K562 (cell line): ENCODE results near the gene TRIM27. TPM values are rescaled to one million over a fixed set of nuclear protein-coding genes. Genes with fewer than 3 reads are reported as not detected.

ENCODE experiments used
- BRCA1 ChIP-seq, 2 experiments: fragments of 450-650 bp in 1 of 2; sonication (generic) in 1 of 2; formaldehyde crosslinking in 1 of 2; IDR thresholded peaks; 2 replicates each; pipeline versions ENCODE4 v1.5.0 to v1.6.1; 2017 to 2020; ENCODE audit warnings: mild to moderate bottlenecking in 1 of 2, missing genetic modification reagents in 1 of 2
- EP300 ChIP-seq: IDR thresholded peaks from 2 replicates; pipeline ENCODE4 v1.6.1; 2012; ENCODE audit warnings: low read length, improper control_type of control experiment
- MTA1 ChIP-seq: fragments of 450-650 bp; IDR thresholded peaks from 2 replicates; pipeline ENCODE4 v1.6.1; 2017; ENCODE audit warnings: borderline replicate concordance
- NR3C1 ChIP-seq: sonication (generic); formaldehyde crosslinking; IDR thresholded peaks from 2 replicates; pipeline ENCODE4 v1.8.1; 2022; ENCODE audit warnings: missing genetic modification reagents
- RAD51 ChIP-seq: fragments of 450-650 bp; IDR thresholded peaks from 2 replicates; pipeline ENCODE4 v1.7.1; 2016; ENCODE audit warnings: low read depth, mild to moderate bottlenecking, borderline replicate concordance
- TRIM28 ChIP-seq: fragments of 450-650 bp; IDR thresholded peaks from 2 replicates; pipeline ENCODE4 v1.6.1; 2017
- ZKSCAN8 ChIP-seq: fragments of 200-800 bp; sonication (Bioruptor generic); IDR thresholded peaks from 2 replicates; pipeline ENCODE4 v1.6.1; 2016; ENCODE audit warnings: missing genetic modification characterization, missing compliant biosample characterization
- ZNF239 ChIP-seq: fragments of 250-450 bp; sonication (Bioruptor Pico); IDR thresholded peaks from 2 replicates; pipeline ENCODE4 v1.4.0; 2020; ENCODE audit warnings: mild to moderate bottlenecking
- ZNF347 ChIP-seq: fragments of 450-650 bp; formaldehyde crosslinking; IDR thresholded peaks from 2 replicates; pipeline ENCODE4 v1.4.0; 2020; ENCODE audit warnings: low read depth, mild to moderate bottlenecking, moderate library complexity
- ZNF41 ChIP-seq: fragments of 250-450 bp; sonication (Bioruptor Pico); conservative IDR thresholded peaks from 2 replicates; pipeline ENCODE4 v1.4.0; 2020; ENCODE audit warnings: mild to moderate bottlenecking
- ZNF77 ChIP-seq: fragments of 250-450 bp; sonication (Bioruptor Pico); IDR thresholded peaks from 2 replicates; pipeline ENCODE4 v1.5.0; 2020
- polyA plus RNA-seq, 8 experiments: library from polyadenylated mRNA; depleted of rRNA in 4 of 8; stranded (reverse) in 5 of 8; unstranded in 3 of 8; fragments of >200 nt; fragmentation: Nextera tagmentation in 2 of 8; fragmentation: Illumina TruSeq in 1 of 8; extraction: Ambion mirVana in 2 of 8; extraction: Trizol in 1 of 8; gene quantifications; 2 replicates each; pipeline versions ENCODE4 v1.2.1 to v1.2.3, GENCODE V29; 2011 to 2014; ENCODE audit warnings: inconsistent platforms in 1 of 8, missing spikeins in 1 of 8
- total RNA-seq, 7 experiments: library from RNA; depleted of rRNA in 6 of 7; stranded (reverse); fragments of >200 nt in 6 of 7; fragmentation: Illumina TruSeq in 2 of 7; extraction: Trizol in 2 of 7; gene quantifications; 2 replicates each; pipeline versions ENCODE4 v1.2.1 to v1.2.3, GENCODE V29; 2011 to 2021; ENCODE audit warnings: low replicate concordance in 1 of 7
- TF ChIP-seq, protein P1 (sequence below): fragments of 200-600 bp; sonication (generic); IDR thresholded peaks from one replicate; pipeline ENCODE4 v1.6.1; 2012; ENCODE audit warnings: mild to moderate bottlenecking, low read depth, low read length, inconsistent platforms
- TF ChIP-seq, protein P2 (sequence below): fragments of 250-450 bp; sonication (Bioruptor Pico); IDR thresholded peaks from 2 replicates; pipeline ENCODE4 v1.6.1; 2021; ENCODE audit warnings: mild to moderate bottlenecking

Gene TRIM27
- total and polyA plus RNA-seq, 9 of the 15 experiments (the other 6 are each of a cell fraction or from before 2014, with no cell fraction given): 37.7 to 235 (median 122) TPM

DNA sequence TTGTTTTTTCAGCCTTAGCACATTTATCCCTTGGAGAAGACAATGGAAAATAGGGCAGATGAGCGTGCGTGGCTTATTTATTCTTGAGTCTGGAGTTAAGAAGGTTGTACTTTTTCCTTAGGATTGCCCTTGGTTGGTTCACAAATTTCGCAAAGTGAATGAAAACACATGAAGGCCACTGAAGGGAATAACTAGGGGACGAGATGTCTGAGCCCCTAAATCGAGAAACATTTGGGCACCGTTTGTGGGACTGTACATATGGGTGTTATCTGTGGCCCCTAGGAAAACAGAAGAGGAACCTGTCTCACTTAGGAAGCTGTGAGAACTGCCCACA lies 19.4 kb upstream of the TRIM27 start (continued):
- TF ChIP-seq, protein P1, sequence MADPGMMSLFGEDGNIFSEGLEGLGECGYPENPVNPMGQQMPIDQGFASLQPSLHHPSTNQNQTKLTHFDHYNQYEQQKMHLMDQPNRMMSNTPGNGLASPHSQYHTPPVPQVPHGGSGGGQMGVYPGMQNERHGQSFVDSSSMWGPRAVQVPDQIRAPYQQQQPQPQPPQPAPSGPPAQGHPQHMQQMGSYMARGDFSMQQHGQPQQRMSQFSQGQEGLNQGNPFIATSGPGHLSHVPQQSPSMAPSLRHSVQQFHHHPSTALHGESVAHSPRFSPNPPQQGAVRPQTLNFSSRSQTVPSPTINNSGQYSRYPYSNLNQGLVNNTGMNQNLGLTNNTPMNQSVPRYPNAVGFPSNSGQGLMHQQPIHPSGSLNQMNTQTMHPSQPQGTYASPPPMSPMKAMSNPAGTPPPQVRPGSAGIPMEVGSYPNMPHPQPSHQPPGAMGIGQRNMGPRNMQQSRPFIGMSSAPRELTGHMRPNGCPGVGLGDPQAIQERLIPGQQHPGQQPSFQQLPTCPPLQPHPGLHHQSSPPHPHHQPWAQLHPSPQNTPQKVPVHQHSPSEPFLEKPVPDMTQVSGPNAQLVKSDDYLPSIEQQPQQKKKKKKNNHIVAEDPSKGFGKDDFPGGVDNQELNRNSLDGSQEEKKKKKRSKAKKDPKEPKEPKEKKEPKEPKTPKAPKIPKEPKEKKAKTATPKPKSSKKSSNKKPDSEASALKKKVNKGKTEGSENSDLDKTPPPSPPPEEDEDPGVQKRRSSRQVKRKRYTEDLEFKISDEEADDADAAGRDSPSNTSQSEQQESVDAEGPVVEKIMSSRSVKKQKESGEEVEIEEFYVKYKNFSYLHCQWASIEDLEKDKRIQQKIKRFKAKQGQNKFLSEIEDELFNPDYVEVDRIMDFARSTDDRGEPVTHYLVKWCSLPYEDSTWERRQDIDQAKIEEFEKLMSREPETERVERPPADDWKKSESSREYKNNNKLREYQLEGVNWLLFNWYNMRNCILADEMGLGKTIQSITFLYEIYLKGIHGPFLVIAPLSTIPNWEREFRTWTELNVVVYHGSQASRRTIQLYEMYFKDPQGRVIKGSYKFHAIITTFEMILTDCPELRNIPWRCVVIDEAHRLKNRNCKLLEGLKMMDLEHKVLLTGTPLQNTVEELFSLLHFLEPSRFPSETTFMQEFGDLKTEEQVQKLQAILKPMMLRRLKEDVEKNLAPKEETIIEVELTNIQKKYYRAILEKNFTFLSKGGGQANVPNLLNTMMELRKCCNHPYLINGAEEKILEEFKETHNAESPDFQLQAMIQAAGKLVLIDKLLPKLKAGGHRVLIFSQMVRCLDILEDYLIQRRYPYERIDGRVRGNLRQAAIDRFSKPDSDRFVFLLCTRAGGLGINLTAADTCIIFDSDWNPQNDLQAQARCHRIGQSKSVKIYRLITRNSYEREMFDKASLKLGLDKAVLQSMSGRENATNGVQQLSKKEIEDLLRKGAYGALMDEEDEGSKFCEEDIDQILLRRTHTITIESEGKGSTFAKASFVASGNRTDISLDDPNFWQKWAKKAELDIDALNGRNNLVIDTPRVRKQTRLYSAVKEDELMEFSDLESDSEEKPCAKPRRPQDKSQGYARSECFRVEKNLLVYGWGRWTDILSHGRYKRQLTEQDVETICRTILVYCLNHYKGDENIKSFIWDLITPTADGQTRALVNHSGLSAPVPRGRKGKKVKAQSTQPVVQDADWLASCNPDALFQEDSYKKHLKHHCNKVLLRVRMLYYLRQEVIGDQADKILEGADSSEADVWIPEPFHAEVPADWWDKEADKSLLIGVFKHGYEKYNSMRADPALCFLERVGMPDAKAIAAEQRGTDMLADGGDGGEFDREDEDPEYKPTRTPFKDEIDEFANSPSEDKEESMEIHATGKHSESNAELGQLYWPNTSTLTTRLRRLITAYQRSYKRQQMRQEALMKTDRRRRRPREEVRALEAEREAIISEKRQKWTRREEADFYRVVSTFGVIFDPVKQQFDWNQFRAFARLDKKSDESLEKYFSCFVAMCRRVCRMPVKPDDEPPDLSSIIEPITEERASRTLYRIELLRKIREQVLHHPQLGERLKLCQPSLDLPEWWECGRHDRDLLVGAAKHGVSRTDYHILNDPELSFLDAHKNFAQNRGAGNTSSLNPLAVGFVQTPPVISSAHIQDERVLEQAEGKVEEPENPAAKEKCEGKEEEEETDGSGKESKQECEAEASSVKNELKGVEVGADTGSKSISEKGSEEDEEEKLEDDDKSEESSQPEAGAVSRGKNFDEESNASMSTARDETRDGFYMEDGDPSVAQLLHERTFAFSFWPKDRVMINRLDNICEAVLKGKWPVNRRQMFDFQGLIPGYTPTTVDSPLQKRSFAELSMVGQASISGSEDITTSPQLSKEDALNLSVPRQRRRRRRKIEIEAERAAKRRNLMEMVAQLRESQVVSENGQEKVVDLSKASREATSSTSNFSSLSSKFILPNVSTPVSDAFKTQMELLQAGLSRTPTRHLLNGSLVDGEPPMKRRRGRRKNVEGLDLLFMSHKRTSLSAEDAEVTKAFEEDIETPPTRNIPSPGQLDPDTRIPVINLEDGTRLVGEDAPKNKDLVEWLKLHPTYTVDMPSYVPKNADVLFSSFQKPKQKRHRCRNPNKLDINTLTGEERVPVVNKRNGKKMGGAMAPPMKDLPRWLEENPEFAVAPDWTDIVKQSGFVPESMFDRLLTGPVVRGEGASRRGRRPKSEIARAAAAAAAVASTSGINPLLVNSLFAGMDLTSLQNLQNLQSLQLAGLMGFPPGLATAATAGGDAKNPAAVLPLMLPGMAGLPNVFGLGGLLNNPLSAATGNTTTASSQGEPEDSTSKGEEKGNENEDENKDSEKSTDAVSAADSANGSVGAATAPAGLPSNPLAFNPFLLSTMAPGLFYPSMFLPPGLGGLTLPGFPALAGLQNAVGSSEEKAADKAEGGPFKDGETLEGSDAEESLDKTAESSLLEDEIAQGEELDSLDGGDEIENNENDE: no peak
- TF ChIP-seq TRIM28 (no peak), EP300 (no peak), ZNF41 (CRISPR knock-in tag) (no peak), ZNF77 (CRISPR knock-in tag) (no peak), ZKSCAN8 (no peak), NR3C1 (no peak), BRCA1 (IDR thresholded peaks at IDR 0.05) (no peak), BRCA1 (CRISPR knock-in tag; IDR thresholded peaks at IDR 0.05) (no peak), ZNF347 (no peak), RAD51 (0 out of 2 replicates have a peak, but pooled peaks have one; percentile 3), MTA1 (0 out of 2 replicates have a peak, but pooled peaks have one; percentile 30), ZNF239 (CRISPR knock-in tag) (no peak)
- TF ChIP-seq, protein P2, sequence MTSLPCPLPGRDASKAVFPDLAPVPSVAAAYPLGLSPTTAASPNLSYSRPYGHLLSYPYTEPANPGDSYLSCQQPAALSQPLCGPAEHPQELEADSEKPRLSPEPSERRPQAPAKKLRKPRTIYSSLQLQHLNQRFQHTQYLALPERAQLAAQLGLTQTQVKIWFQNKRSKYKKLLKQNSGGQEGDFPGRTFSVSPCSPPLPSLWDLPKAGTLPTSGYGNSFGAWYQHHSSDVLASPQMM (CRISPR knock-in tag): no peak
